NCI-H446 (cell line): ENCODE measurements around the gene RFX2.

Experiments
- DNase-seq, 2 experiments: peaks; one replicate each; lab custom pipeline; 2025; lab: John Stamatoyannopoulos, UW

Gene RFX2

DNA sequence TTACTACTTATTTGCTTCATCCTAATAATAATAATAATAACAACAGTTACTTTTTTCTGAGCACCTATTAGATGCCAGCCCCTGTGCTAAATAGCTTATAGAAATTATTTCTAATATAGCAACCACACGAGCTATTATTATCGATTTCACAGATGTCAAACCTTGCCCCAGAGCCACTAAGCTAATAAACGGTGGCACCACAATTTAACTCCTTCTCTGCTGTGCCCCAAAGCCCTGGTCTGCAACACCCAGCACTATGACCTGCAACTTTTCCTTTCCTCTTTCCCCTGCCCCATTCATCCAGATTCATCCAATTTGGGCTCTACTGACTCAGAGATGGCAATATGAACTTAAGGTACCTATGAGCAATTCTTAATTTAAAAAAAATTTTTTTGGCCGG, 6.4 kb downstream of the RFX2 start:
- no peak for DNase-seq

DNA sequence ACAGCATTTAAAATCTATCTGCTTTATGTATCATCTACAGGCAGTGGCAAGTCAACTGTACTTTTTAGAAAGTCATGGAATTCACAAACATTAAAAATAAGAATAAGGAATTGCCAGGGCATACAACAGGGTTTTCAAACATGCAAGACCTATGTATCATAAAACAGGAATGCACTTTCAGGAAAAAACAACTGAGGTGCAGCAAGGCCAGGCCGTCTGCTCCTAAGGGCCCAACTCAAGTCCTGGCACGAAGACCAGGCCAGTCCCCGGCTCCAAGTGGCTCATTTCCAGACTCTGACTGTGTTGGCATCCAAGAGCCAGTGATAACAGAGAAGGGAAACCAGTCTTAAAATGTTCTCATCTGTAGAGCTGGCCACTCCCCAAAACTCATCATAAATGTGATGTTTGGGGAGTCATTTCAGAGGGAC, 7.1 kb downstream of the RFX2 start:
- DNase-seq = peak; percentile 74 to 88

DNA sequence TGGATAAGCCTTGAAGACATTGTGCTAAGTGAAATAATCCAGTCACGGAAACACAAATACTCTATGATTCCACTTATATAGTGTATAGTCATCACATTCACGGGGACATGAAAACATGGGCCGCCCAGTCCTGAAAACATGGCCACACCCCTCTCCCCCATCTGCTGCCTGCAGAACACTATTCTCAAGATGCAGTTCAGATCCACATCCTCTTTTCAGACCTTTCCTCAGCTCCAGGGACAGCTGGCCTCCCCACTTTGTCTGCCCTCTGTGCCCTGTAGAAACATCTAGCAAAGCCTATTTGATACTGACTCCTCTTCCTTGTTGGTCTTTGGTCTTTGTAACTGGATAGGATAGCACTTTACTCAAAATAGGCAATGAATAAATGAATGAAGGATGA, 8.3 kb downstream of the RFX2 start:
- no peak for DNase-seq

DNA sequence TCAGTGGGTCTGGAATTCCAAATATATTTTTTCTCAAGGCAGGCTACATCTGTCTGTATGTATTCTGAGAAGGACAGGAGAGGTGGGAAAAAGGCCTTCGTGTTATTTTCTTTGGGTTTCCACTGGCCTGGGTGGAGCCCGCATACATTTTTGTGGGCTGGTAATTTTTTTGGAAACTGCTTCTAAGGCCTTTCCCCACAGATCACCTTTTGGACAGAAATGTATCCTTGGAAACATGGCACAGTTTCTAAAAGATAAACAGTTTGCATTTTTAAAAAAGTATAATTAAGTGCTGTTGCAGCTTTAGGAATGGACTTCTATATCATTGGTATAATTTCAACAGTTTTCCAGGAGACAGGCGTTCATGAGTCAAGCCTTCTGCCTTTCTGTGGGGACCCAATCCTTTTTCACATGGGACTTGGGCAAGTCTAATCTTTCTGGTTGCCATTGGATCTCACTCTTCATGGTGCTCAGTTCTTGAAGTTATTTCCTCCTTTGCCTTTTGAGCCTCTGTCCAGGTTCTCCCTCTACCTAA, 8.9 kb downstream of the RFX2 start:
- DNase-seq = no peak

DNA sequence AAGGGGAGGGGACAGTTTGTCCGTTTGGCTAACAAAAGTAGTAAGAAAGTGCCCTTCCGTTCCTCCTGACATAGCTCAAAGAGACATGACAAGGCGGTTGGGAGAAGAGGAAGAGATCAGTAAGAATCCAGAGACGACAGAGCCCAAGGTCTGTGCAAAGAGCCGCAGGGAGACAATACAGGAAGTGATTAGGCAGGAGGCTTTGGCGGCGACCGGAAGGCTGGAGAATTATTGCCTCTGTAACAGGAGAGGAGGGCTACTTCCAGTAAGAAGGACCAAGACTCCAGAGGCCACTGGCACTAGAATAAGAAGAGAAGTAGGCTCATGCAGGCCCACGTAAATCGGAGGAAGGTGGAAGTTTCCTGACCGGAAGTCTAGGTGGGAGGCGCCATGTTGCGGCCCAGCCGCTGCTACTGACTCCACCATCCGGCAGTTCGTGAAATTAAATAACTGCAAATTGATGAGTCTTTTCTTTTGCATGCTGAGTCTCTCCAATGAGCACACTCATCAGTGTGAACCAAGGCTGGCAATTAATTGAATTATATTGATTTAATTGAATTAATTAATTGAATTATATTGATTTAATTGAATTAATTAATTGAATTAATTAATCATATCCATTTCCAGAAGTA, 9.9 kb downstream of the RFX2 start:
- no peak for DNase-seq

DNA sequence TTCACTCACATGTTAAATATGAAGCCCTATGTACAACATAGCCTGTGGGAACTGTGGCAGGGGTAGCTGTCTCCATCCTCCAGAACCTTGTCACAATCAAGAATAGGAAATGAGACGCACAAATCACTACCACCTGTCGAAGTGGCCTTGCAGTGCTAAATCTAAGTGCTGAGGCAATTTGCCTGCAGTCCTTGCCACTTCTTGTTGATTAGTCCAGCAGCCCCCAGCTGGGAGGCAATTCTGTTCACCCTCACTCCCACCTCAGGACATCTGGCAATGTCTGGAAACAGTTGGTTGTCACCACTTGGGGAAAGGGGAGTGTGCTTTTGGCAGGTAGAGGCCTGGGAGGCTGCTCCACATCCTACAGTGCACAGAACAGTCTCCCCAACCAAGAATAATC, 10.7 kb downstream of the RFX2 start:
- DNase-seq = peak in 1 of 2 experiments; percentile 37

DNA sequence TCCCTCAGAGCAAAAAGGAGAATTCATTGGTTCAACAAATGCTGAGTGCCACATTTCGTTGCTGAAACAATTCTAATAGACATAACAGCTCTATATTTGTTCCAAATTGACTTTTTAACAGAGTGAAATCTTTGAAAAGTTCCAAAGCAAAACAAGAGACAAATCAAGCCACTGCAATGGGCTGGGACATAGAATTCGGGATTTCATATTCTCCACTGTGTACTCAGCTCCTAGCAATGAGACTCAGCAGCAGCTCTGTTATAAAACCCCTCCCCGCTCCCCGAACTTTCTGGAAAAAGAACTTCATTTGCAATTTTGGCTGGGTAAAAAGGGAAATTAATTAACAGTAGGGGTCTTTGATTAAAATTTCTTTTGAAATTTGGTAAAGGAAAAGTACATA, 11.3 kb downstream of the RFX2 start:
- no peak for DNase-seq

DNA sequence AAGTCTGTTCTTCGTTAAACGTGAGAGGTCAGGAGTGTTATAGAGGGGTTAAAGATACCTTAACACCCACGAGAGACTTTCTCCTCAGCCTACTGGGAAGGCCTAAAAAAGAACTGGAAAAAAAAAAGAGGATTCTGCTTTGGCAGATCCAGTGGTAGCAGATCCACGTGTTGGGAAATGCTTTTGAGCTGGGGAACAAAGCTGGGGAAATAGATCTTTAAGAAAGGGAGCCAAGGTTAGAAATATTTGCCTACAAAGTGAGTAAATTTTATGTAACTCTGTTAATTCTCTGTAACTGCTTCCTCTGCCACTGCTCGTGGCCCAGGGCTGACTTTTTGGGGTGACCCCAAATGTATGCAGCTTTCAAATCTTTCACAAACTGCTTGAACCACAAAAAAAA, 11.7 kb downstream of the RFX2 start:
- no peak for DNase-seq

DNA sequence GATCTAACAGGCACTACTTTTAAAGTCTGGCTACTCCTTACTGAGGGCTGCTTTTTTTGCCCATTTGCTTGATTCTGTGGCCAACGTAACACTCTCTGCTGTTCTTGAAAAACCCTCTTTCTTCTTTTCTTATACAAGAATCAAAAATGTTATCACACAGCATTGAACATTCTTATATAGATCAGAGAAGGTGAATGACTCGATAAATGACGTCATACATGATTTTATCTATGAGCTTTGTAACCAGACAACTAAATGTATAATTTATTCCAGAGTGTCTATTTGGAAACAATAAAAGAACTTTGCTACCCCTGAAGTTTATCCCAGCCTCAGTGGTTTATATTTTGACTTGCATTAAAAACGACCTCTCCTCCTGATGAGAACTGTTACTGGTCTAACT, 12.4 kb downstream of the RFX2 start:
- no peak for DNase-seq

DNA sequence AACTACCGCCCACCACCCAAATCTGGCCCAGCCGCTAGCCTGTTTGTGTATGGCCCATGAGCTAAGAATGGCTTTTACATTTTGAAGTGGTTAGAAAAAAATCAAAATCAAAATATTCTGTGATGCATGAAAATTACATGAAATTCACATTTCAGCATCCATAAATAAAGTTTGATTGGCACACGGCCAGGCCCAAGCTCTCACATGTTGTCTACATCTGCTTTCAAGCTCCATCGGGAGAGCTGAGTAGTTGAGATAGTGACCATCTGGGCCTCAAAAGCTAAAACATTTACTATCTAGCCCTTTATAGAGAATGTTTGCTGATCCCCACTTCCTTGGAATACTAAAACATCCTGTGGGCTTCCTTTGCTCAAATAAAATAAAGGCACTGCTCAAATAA, 14.5 kb downstream of the RFX2 start:
- peak in 1 of 2 experiments; percentile 68 for DNase-seq

DNA sequence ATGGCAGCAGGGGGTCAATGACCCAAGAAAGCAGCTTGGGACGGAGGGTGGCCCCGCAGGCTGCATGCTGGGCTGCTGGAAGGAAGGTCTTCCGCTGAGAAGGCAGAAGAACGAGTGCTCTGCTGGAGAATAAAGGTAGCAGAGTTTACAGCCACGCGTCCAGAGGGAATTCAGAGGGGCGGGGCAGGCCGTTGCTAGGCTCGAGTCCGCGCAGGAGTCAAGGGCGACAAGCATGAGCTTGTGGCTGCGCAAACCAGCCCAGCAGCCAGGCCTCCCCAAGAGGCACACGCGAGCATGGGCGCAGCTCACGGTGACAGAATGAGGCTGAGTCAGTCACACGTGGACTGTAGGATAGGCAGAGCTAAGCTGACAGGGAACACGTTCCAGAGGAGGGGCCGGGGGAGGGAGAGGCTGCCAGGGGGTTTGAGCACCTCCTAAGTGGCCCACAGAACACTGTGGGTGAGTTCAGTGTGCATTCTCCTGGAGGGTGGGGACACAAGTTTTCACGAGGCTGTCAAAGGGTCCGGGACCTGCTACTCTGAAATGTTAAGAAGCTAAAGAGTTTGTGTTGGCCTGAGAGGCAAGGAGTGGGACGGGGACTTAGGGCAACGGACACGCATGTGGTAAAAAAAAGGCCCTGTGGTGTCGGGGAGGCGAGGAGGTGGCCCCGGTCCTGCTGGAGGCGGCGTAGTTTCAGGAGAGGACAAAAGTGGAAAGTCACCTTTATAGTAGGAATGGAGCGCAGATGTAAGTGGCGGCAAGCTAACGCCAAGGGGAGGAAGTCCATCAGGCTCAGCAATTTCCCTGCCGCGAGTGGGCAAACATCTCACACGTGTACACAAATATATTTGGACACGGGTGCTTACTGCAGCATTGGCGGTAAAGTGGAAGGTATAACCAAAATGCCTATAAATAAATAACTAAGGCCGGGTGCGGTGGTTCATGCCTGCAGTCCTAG, 17.7 kb downstream of the RFX2 start:
- no peak for DNase-seq

DNA sequence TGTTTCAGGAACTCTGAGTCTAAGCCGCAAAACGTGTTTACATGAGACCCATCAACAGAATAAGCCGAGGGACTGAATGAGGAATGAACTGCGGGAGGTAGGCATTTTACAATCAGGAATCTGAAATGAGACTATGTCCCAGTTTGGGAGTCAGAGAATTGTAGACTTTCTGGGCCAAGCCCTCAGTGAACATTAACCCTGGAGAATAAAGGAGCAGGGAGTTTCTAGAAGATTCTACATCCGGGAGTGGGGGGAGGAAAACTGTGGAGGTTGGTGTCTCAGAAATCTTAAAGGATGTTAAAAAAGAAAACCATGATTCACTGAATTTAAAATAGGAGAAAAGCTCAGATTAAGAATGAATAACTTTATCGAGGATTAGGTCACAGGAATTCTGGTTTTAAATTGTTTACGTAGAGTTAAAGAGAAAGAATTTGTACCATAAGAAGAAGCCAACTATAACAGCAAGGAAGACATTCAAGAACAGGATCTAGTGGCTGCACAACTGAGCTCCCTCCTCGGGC, 18.5 kb downstream of the RFX2 start:
- DNase-seq = no peak

DNA sequence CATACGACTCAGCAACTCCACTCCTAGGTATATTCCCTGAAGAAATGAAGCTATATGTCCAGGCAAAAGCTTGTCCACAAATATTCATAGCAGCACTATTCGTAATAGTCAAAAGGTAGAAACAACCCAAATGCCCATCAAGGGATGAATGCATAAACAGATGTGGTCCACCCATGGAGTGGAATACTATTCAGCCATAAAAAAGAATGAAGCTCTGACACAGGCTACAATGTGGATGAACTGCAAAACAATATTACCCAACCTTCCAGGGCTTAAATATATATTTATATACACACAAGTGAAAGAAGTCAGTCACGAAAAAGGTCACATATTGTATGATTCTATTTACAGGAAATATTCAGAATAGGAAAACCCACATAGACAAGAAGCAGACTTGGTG, 19.7 kb downstream of the RFX2 start:
- DNase-seq = no peak

DNA sequence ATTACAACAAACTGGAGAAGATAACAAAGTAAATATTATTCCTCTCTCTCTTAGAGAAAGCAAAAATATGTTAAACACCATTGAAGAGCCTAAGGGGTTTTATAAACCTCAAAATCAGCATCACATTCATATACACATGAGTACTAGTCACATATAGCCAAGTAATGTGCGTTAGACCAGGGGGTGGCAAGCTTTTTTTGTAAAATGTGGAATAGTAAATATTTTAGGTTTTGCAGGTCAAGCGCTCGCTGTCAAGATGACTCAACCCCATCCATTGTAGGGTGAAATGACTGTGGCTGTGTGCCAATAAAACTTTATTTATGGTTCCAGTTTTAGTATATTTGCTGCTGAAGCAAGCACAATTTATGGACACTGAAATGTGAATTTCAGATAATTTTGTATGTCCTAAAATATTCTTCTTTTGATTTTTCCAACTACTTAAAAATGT, 21.7 kb downstream of the RFX2 start:
- DNase-seq = no peak

DNA sequence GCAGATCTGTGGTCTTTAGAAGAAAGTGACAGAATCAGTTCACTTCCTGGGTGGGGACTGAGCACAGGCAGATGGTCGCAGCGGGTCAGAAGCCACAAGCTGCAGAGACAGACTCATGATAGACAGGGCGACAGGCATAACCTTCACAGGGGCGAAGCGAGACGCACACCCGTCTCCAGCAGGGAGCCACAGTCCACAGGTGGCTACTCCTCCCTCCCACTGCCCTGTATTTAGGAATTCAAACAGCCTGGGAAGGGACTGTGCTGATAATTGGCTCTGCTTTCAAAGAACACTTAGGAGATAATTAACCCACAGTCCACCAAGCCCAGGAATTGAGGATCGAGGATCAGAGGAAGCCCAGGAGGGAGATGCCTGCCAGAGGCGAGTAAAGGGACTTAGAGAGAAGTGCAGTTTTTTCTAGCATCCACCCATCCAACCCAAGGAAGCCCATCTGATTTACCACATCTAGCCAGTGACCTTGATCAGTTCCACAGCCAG, 23.2 kb downstream of the RFX2 start:
- DNase-seq = no peak

DNA sequence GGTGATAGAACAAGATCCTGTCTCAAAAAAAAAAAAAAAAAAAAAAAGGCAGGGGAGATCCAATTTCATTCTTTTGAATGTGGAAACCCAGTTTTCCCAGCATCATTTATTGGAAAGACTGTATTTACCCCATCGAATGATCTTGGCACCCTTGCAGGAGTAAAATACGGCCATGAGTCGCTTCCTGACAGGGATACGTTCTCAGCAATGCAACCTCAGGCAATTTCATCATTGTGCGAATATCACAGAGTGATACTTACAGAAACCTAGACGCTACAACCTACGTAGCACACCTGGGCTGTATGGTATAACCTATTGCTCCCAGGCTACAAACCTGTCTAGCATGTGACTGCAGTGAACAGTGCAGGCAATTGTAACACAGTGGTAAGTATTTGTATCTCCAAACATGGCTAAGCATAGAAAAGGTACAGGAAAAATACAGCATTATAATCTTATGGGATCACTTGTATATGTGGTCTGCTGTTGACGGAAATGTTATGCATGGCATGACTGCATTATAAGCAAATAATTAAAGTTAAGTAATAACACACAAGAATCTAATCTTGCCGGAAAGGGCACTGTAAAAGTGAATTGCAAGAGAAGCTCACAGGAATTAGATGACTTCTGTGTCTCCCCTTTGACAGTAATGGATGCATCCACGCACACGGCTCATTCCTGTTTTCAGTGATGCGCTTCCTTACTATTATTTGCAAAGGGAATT, 24.1 kb downstream of the RFX2 start:
- no peak for DNase-seq

DNA sequence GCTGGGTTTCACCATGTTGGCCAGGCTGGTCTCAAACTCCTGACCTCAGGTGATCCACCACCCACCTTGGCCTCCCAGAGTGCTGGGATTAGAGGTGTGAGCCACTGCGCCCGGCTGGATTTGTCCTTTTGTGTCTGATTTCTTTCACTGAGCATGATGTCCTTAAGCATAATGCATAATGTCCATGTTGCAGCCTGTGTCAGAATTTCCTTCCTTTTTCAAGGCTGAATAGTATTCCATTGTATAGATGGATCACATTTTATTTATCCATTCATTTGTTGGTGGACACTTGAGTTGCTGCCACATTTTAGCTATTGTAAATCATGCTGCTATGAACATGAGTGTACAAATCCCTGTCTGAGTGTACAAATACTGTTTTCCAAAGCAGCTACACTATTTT, 25.5 kb downstream of the RFX2 start:
- no peak for DNase-seq

DNA sequence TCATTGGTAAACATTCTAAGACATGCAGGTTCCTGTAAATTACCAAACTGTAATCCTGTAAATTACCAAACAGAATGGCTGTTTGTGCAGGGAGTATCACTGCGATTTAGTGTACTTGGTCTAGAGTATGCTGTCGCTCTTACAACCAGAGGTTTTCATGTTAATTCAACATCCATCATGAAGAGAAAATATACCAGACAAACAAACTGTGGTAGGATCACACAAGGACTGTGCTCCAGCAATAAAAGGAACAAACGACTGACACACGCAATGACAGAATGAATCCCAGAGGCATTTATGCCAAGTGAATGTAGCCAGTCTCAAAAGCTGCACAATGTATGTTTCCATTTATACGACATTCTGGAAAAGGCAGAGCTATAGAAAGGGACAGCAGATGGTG, 31.2 kb downstream of the RFX2 start:
- no peak for DNase-seq

DNA sequence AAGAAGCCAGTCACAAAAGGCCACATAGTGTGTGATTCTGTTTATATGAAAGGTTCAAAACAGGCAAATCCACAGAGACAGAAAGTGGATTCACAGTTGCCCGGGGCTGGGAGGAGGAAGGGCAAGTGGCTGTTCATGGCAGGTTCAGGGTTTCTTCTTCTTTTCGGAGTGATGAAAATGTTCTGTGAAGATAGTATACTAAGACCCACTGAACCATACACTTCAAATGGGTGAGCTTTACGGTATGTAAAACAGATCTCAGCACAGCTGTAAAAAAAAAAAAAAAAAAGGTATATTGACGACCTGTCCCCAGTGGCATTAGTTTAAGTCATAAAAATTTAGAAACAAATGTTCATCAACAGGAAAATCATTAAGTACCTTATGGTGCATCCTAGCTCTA, 32.2 kb downstream of the RFX2 start:
- no peak for DNase-seq

DNA sequence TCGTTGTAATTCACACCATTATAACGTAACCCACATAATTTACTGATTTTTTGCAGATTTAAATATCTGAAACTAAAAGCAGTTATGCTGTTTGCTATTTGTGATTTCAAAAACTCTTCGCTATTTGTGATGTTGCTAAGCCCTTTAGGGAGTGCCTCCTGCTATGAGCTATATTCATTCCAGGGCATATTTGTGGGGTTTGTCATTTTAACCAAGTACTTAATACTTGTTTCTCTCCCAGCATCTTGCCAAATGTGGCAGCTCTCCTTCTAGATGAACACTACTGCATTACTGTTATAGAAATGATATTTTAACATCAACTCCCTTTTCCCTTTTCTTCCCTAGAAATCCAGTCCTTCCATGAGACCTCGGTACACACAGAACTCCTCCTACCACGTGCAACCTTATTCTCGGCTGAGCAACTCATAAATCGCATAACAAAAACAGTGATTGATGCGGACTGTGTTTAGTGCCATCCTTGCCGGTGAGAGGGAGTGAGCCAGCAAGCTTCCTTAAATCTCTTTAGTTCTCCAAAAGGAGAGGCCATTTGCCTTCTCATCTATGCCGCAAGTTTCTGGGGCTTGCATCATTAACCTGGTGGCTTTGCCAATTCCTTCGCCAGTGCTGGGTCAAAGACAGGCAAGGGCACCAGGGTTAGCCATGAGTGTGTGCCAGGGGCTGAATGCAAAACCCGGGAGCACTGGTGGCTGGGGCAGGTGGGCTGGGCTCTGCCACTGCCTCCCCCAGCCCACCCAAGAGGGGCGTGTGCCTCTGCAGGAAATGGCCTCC, 33.4 kb downstream of the RFX2 start:
- DNase-seq = peak in 1 of 2 experiments; percentile 30

DNA sequence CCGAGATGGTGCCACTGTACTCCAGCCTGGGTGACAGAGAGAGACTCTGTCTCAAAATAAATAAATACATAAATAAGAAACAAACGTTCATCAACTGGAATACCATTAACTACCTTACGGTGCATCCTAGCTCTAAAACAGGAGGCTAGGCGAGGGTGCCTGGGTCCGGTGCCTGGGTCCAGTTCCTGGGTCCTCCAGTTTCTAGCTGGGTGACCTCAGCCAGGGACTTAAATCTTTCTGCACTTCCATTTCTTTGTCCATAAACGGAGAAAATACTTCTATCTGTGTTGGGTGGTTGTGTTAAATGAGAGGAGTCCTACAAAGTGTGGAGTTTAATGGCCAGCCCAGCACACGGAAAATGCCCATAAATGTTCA, 34.0 kb downstream of the RFX2 start:
- DNase-seq = no peak
